Peyer's patch (tissue), 4 donors: ENCODE results near the gene URAD.

ENCODE experiments used
- CTCF ChIP-seq, 6 experiments: fragments of 450-650 bp in 4 of 6; fragments of 200-600 bp in 2 of 6; sonication (generic) in 1 of 6; IDR thresholded peaks; one replicate each; pipeline ENCODE4 v1.5.1; 2017 to 2019; ENCODE audit warnings: antibody characterized with exemption in 6 of 6, mild to moderate bottlenecking in 3 of 6, moderate library complexity in 1 of 6
- POLR2A ChIP-seq, 2 donors: fragments of 450-650 bp; IDR thresholded peaks; one replicate each; pipeline ENCODE4 v1.5.1; 2017; ENCODE audit warnings: antibody characterized with exemption in 2 of 2, mild to moderate bottlenecking in 2 of 2, moderate library complexity in 2 of 2

DNA sequence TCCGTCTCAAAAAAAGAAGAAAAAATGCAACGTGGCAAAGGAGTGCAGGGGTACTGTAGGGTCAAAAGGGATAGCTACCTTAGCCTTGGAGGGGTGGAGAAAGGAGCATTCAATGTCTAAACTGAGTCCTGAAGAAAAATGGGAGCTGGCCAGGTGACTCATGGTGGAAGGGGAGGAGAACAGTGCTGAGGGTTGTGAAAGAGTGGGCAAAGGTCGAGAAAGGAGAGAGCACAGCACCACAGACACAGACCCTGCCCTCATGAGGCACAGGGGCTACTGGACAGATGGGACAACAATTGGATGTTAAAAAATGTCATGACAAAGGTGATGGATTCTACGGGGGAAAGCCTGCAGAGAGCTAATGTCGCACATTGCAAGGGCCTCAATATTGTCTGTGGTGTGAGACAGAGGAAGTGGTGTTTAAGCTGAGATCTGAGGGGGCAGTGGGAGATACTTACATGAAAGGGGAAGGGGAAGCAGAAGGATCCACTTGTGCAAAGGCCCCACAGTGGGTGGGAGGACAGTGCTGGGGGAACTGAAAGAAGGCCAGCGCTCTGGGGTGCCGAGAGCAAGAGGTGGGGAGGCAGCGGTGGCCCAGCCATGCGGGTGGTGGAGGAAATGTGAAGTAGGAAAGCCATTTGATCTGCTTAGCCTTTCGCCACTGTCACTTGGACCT is 42.9 kb upstream of the URAD start:
- TF ChIP-seq CTCF (IDR thresholded peaks at IDR 0.05) = no peak
- no peak for TF ChIP-seq POLR2A (IDR thresholded peaks at IDR 0.05)
